Dermis microvascular lymphatic vessel endothelial cell (primary cell): ENCODE results near the gene USP2. TPM values are rescaled to one million over a fixed set of nuclear protein-coding genes. Genes with fewer than 3 reads are reported as not detected.
"Not testable (repeated sequence)": the region's sequence is repeated elsewhere in the genome, so short reads cannot be mapped to it uniquely, and the experiment has no call there.

ENCODE experiments used
- DNase-seq, 2 donors: peaks; one replicate each; pipeline versions ENCODE4 v3.0.0 to v3.0.0-alpha.2; 2010; ENCODE audit warnings: low read depth in 2 of 2
- total RNA-seq: library from RNA; depleted of rRNA; stranded (reverse); fragments of >200 nt; gene quantifications from 2 replicates; pipeline ENCODE4 v1.2.1, GENCODE V29; 2014

USP2 gene
- total RNA-seq, 1 donor from 2014 or later = 0.13 TPM

- DNase-seq = no peak
Measured at GRCh38 chr11:119412072-119412471, 30.6 kb upstream of the USP2 start.

GRCh38 chr11:119410501-119410900, 29.0 kb upstream of the USP2 start:
- DNase-seq = no peak

DNA sequence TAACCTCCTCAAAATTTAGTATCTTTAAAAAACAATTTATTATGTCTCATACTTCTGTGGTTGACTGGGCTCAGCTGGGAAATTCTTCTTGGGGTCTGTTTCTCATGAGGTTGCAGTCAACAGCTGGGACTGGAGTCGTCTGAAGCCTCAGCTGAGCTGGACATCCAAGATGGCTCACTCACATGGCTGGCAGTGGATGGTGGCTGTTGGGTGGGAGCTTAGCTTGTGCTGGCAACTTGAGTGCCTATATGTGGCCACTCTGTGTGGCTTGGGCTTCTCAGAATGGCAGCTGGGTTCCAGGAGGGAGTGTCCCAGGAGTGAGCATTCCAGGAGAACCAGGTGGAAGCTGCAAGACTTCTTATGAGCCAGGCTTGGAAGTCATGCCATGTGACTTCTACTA, 28.2 kb upstream of the USP2 start:
- DNase-seq = no peak

DNA sequence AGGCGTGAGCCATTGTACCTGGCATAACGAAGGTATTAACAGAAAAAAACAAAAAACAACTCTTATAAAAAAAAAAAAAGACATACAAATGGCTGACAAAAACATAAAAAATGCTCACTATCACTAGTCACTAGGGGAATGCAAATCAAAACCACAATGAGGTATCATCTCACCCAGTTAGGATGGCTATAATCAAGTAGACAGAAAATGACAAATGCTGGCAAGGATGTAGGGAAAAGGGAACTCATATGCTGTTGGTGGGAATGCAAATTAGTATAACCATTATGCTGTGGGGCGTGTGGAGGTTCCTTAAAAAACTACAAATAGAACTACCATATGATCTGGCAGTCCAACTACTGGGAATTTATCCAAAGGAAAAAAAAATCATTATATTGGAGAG, 24.5 kb upstream of the USP2 start:
- no peak for DNase-seq

DNA sequence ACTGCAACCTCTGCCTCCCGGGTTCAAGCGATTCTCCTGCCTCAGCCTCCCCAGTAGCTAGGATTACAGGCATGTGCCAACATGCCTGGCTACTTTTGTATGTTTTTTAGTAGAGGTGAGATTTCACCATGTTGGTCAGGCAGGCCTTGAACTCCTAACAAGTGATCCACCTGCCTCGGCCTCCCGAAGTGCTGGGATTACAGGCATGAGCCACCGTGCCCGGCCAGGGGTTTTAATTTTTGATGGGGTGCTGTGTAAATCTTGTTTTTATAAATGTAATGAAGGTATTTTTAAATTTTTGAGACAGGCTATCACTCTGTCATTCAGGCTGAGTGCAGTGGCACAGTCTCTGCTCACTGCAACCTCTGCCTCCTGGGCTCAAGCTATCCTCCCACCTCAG, 24.0 kb upstream of the USP2 start:
- not testable (repeated sequence) for DNase-seq

- DNase-seq = no peak
Measured at GRCh38 chr11:119404872-119405271, 23.4 kb upstream of the USP2 start.

DNA sequence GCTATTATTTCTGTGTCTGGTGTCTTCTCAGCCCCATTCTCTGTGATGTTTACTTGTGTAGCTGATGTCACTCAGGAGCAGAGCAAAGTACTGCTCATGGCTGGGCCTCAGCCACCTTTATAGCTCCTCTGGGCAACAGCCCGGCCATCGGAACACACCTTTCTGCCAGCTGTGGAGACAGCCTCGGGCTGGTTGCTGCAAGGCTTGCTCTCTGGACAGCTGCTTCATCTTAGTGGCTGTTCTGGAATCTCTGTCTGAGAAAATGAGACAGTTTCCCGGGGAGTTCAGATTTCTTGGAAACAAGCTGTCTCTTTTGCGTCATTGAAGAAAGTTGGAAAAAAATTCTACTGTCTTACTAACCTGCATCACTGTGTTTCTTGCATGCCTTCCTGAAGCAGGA, 21.5 kb upstream of the USP2 start:
- DNase-seq = no peak

GRCh38 chr11:119402470-119402869, 21.0 kb upstream of the USP2 start:
- no peak for DNase-seq

- no peak for DNase-seq
Measured at GRCh38 chr11:119400860-119401259, 19.4 kb upstream of the USP2 start.

DNA sequence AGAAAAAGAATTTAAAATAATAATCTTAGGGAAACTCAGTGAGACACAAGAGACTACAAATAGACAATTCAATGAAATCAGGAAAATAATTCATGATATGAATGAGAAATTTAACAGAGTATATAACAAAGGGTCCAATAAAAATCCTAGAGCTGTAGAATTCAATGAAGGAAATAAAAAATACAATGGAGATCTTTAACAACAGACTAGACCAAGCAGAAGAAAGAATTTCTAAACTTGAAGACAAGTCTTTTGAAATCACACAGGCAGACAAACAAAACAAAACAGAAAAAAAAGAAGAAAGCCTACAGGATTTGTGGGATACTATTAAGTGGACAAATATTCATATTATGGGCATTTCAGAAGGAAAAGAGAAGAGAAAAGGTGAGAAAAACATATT, 16.2 kb upstream of the USP2 start:
- no peak for DNase-seq

- no peak for DNase-seq
Measured at GRCh38 chr11:119396835-119397234, 15.3 kb upstream of the USP2 start.

- DNase-seq = no peak
Measured at GRCh38 chr11:119391275-119391674, 9.8 kb upstream of the USP2 start.

- no peak for DNase-seq
Measured at GRCh38 chr11:119389611-119390254, 8.2 kb upstream of the USP2 start.

GRCh38 chr11:119388103-119388502, 6.6 kb upstream of the USP2 start:
- DNase-seq = no peak

DNA sequence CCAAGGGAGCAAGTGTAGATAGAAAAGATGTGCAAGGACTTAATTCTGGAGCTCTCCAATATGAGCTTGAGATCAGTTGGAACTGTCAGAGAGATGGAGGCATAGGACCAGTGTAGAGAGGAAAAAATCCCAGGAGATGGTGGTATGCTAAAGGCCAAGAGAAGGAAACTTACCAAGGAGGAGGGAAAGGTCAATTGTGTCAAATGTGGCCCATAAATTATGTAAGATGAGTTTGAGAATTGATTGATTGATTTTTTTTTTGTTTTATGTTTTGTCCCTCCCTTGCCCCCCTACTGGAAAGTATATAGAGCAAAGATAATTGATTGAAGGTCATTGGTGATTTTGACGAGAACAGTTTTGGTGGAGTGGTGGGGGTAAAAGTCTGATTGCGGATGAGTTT, 2.8 kb upstream of the USP2 start:
- DNase-seq = no peak

GRCh38 chr11:119382513-119382912, 1.0 kb upstream of the USP2 start:
- DNase-seq = not testable (repeated sequence)

GRCh38 chr11:119382101-119382500, 611 bp upstream of the USP2 start:
- no peak for DNase-seq

DNA sequence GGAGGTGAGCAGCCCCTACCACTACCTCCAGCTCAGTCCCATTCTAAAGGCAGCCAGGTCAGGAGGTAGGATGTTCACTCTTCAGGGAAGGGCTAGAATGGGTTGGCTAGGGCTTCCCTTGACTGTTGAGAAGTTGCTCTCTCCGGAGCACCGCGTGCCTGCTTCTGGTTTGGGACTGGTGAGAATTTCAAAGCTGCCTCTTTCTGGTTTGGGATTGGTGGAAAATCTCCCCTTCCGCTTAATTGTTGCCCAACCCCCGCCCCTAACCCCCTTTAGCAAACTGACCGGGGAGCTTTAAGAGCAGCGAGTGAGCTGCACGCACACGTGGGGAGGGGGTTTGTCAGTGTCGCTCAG, 686 bp downstream of the USP2 start:
- no peak for DNase-seq

- DNase-seq = no peak
Measured at GRCh38 chr11:119380160-119380826, 1.2 kb downstream of the USP2 start.

GRCh38 chr11:119378851-119379465, 2.5 kb downstream of the USP2 start:
- no peak for DNase-seq

DNA sequence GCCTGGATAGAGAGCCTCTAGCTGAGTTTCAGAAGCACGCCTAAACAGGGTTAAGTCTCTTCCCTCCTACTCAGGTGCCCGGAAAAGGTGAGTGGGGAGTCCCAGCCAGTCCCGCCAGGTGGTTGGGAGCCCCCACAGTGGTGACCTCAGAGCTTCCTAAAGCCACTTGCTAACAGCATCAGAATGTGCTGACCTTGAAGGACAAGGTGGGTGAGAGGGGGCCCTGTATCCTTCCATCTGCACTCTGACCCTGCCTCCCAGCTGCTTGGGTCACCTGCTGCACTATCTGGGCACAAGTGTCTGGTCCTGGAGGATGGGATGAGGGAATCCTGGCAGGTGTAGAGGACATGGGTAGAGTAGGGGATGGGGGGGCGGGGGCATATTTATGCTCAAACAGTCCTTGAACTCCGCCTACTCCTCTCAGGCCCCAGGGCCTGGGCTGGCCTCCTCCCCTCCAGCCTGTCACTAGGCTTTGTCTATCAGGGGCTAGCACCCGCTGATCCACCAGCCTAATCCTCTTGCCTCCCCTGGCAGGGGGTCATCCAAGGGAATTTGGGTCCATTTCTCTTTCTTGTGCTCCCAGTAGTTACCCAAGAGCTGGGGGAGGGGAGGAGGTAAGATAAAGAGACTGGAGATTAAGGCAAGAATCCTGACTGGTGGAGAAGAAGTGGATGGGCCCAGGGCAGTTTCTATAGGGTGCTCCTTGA, 3.4 kb downstream of the USP2 start:
- DNase-seq = no peak

- DNase-seq = no peak
Measured at GRCh38 chr11:119377112-119377901, 4.2 kb downstream of the USP2 start.
